Osteocyte (in vitro differentiated cells): Measurements from ENCODE around the gene ALK. TPM values are rescaled to one million over a fixed set of nuclear protein-coding genes. Genes with fewer than 3 reads are reported as not detected.

Experiments
- DNase-seq: peaks from one replicate; pipeline ENCODE4 v3.0.0; 2021; ENCODE audit warnings: mixed read lengths; ENCODE audit not compliant: unreplicated experiment; ENCODE audit errors: extremely low spot score
- H3K27ac Mint-ChIP-seq: one replicate; pipeline ENCODE4 v1.8.0; 2021; ENCODE audit warnings: mild to moderate bottlenecking, mixed read lengths; ENCODE audit not compliant: unreplicated experiment
- H3K27me3 Mint-ChIP-seq: one replicate; pipeline ENCODE4 v1.8.0; 2021; ENCODE audit warnings: mixed read lengths; ENCODE audit not compliant: unreplicated experiment
- H3K36me3 Mint-ChIP-seq: one replicate; pipeline ENCODE4 v1.8.0; 2021; ENCODE audit warnings: mixed read lengths; ENCODE audit not compliant: unreplicated experiment
- H3K4me1 Mint-ChIP-seq: one replicate; pipeline ENCODE4 v1.8.0; 2021; ENCODE audit warnings: mixed read lengths; ENCODE audit not compliant: unreplicated experiment
- H3K4me3 Mint-ChIP-seq: one replicate; pipeline ENCODE4 v1.8.0; 2021; ENCODE audit warnings: mild to moderate bottlenecking, moderate library complexity, mixed read lengths; ENCODE audit not compliant: unreplicated experiment
- H3K9me3 Mint-ChIP-seq: one replicate; pipeline ENCODE4 v1.8.0; 2021; ENCODE audit warnings: mixed read lengths; ENCODE audit not compliant: unreplicated experiment
- total RNA-seq: library from RNA; stranded (reverse); gene quantifications from 2 replicates; pipeline ENCODE4 v1.2.1, GENCODE V29; 2021
- TF ChIP-seq, protein P1 (sequence below): fragments of 200-600 bp; sonication (generic); IDR thresholded peaks from 2 replicates; pipeline ENCODE4 v1.5.0; 2021; ENCODE audit warnings: antibody characterized with exemption, mild to moderate bottlenecking, moderate library complexity

Gene ALK
- total RNA-seq, 1 donor from 2014 or later, result not detected

DNA sequence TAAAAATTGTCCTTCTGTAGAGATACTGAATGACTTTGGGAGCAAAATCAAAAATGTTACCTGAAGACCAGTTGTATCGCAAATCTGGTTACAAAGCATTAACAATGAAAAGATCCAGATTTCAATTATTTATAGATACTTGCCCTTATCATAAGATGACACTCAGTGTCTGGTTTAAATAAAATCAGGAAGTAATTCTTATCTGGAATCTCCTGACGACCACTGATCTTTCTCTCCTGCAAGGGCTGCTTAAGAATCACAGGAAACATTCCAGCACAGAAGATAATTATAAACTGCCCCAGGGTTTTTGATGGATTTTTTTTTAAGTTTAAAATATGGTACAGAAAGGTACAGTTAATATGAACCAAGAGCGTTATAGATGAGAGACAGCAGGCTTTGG lies 205.7 kb downstream of the ALK start:
- TF ChIP-seq, protein P1, sequence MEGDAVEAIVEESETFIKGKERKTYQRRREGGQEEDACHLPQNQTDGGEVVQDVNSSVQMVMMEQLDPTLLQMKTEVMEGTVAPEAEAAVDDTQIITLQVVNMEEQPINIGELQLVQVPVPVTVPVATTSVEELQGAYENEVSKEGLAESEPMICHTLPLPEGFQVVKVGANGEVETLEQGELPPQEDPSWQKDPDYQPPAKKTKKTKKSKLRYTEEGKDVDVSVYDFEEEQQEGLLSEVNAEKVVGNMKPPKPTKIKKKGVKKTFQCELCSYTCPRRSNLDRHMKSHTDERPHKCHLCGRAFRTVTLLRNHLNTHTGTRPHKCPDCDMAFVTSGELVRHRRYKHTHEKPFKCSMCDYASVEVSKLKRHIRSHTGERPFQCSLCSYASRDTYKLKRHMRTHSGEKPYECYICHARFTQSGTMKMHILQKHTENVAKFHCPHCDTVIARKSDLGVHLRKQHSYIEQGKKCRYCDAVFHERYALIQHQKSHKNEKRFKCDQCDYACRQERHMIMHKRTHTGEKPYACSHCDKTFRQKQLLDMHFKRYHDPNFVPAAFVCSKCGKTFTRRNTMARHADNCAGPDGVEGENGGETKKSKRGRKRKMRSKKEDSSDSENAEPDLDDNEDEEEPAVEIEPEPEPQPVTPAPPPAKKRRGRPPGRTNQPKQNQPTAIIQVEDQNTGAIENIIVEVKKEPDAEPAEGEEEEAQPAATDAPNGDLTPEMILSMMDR, result no peak
- Mint-ChIP-seq H3K9me3 (no peaks in the 10 kb centered on the region), H3K36me3 (no peaks in the 10 kb centered on the region), H3K27me3 (peaks cover 11% of the 10 kb centered on the region), H3K27ac (no peak overlapping the region), H3K4me3 (no peak overlapping the region), H3K4me1 (no peaks in the 10 kb centered on the region)
- no peak for DNase-seq

DNA sequence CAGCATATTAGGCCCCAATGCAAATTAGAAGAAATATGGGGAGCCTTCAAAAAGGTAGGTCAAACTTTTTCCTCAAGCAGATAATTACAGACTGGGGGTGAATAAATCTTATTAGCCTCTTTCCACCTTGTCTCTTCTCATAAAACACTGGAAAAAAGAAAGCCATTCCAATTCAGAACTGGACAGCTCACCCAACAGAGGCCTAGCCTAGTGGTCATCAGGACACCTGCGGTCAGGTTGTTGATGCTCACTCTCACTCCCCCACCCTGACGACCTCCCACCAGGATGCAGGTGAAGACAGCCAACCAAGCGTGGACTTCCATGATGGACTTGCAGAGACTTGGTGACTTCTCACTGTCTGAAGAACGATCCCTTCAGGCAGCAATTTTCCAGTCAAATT lies 207.1 kb downstream of the ALK start:
- Mint-ChIP-seq H3K4me1 (no peaks in the 10 kb centered on the region), H3K9me3 (no peaks in the 10 kb centered on the region), H3K36me3 (no peaks in the 10 kb centered on the region), H3K27ac (no peak overlapping the region), H3K4me3 (no peak overlapping the region), H3K27me3 (peaks cover 11% of the 10 kb centered on the region)
- TF ChIP-seq, protein P1, result no peak
- no peak for DNase-seq

DNA sequence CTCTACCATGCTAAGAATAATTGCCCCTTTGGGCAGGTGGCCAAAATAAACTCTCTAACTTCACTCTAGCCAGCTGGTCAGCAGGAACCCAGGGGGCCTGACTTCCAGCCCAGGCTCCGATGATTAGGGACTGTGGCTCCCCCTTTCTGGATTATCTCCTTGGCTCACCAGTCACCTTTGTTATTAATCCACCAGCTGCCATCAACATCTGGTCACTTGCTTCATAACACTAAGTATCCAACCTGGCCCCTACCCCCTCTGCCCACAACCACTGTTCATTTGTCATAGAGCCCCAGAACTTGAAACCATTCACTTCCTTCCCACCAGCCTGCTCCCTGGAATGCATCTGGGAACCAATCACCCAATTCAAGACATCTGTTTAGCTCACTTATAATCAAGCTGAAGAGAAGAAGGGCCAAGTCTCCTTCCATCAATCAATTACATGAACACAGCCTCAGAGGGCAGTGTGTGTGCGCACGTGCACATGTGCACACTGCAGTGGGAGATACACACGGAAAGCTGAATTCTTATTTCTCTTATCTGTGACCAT lies 215.1 kb downstream of the ALK start:
- DNase-seq, result no peak
- Mint-ChIP-seq H3K9me3 (no peaks in the 10 kb centered on the region), H3K27me3 (no peaks in the 10 kb centered on the region)

DNA sequence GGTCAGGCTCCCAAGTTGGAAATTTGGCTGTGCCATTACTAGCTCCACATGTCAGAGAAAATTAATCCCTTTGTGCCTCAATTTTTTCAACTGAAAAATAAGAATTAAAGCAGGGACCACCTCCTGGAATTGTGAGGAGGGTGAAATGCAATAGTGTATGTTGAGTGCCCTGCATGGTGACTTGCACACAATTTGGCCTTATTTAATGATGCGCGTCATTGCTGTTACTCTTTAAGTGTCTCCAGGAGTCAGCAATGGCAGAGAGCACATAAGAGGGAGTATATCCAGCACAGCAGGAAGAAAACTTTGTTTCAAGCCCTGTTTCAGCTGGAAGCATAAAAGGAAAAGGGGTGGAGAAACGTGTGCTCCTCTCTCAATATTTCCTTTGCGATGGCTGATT lies 215.8 kb downstream of the ALK start:
- Mint-ChIP-seq H3K36me3 (no peaks in the 10 kb centered on the region), H3K27ac (no peak overlapping the region)

More for the DNA sequence above, 215.1 kb downstream of the ALK start:
- Mint-ChIP-seq H3K4me1 (no peaks in the 10 kb centered on the region), H3K4me3 (no peak overlapping the region), H3K27ac (no peak overlapping the region), H3K36me3 (no peaks in the 10 kb centered on the region)
- TF ChIP-seq, protein P1, result no peak

DNA sequence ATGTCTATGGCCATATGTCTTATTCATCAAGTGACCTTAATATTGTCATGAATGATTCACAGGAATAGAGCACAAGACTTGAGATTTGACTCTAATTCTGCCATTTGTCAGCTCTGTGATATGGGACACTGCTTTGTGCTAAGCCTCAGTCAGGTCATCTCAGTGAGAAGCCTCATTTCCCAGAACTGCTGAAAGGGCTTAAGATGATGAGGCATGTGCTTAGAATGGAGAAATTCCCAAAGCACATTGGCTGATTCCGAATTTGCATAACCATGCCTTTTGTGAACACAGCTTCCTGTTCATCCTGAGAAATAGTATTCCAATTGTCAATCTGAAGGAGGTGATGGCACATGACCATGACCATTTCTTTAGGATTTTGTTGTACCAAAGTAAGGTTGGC lies 218.1 kb downstream of the ALK start:
- peaks cover 4% of the 10 kb centered on the region for H3K9me3 Mint-ChIP-seq
- no peaks in the 10 kb centered on the region for H3K36me3 Mint-ChIP-seq
- H3K4me1 Mint-ChIP-seq, result no peaks in the 10 kb centered on the region
- no peak for DNase-seq
- no peak overlapping the region for H3K27ac Mint-ChIP-seq
- TF ChIP-seq, protein P1, result no peak
- no peaks in the 10 kb centered on the region for H3K27me3 Mint-ChIP-seq
- no peak overlapping the region for H3K4me3 Mint-ChIP-seq

More for the DNA sequence above, 215.8 kb downstream of the ALK start:
- Mint-ChIP-seq H3K4me3 (no peak overlapping the region), H3K27me3 (no peaks in the 10 kb centered on the region), H3K9me3 (no peaks in the 10 kb centered on the region), H3K4me1 (no peaks in the 10 kb centered on the region)
- DNase-seq, result no peak
- TF ChIP-seq, protein P1, result no peak
